Measurements from ENCODE around the gene KPNA1. TPM values are rescaled to one million over a fixed set of nuclear protein-coding genes. Genes with fewer than 3 reads are reported as not detected.

KPNA1 gene
- total and polyA plus RNA-seq, 3 donors from 2014 or later = 48.1 to 88.2 (median 64.0) TPM

GRCh38 chr3:122560680-122561079, 45.9 kb upstream of the KPNA1 start:
- peak in 2 of 3 experiments; percentile 11 to 39 for TF ChIP-seq CTCF (IDR thresholded peaks at IDR 0.05)
- TF ChIP-seq POLR2A (IDR thresholded peaks at IDR 0.05) = no peak
- Histone ChIP-seq H3K4me1 (peaks cover 4% of the 10 kb centered on the region), H3K9me3 (no peaks in the 10 kb centered on the region), H3K27me3 (no peaks in the 10 kb centered on the region), H3K27ac (no peak overlapping the region), H3K4me3 (no peak overlapping the region), H3K36me3 (ENCODE audit: low read depth, missing control alignments) (no peaks in the 10 kb centered on the region)
- WGBS, 2 donors = 84 to 89% methylated on average over 1 of the region's 1 CpG
- DNase-seq = peak; percentile 34
- intact Hi-C loops (cut with DNase I; ENCODE audit: low total_unique reads) = loop anchor here (5.0 kb wide), 1 partner anchor 122 kb away; the partner anchor contains the start of gene PARP14

- 86 to 87% methylated on average over 3 of the region's 3 CpGs for WGBS, 2 donors
- H3K27ac ChIP-seq = no peak overlapping the region
- peaks cover 3% of the 10 kb centered on the region for H3K4me1 ChIP-seq
- TF ChIP-seq CTCF (IDR thresholded peaks at IDR 0.05) (no peak), POLR2A (IDR thresholded peaks at IDR 0.05) (no peak)
- H3K27me3 ChIP-seq = no peaks in the 10 kb centered on the region
- intact Hi-C loops (cut with DNase I; ENCODE audit: low total_unique reads) = loop anchor here (5.0 kb wide), 1 partner anchor 122 kb away; the partner anchor contains the start of gene PARP14
- no peaks in the 10 kb centered on the region for H3K9me3 ChIP-seq
- H3K36me3 ChIP-seq (ENCODE audit: low read depth, missing control alignments) = no peaks in the 10 kb centered on the region
- no peak overlapping the region for H3K4me3 ChIP-seq
- DNase-seq = no peak
Measured at GRCh38 chr3:122559906-122560305, 45.2 kb upstream of the KPNA1 start.

GRCh38 chr3:122558605-122559004, 43.9 kb upstream of the KPNA1 start:
- no peaks in the 10 kb centered on the region for H3K4me1 ChIP-seq
- 83 to 88% methylated on average over 6 of the region's 6 CpGs for WGBS, 2 donors
- no peak overlapping the region for H3K27ac ChIP-seq
- intact Hi-C loops (cut with DNase I; ENCODE audit: low total_unique reads) = no loop called here
- no peak overlapping the region for H3K4me3 ChIP-seq
- no peak for DNase-seq
- H3K9me3 ChIP-seq = no peaks in the 10 kb centered on the region
- TF ChIP-seq CTCF (IDR thresholded peaks at IDR 0.05) = no peak
- TF ChIP-seq POLR2A (IDR thresholded peaks at IDR 0.05) = no peak
- H3K27me3 ChIP-seq = no peaks in the 10 kb centered on the region
- H3K36me3 ChIP-seq (ENCODE audit: low read depth, missing control alignments) = no peaks in the 10 kb centered on the region

- DNase-seq = no peak
- Histone ChIP-seq H3K27me3 (no peaks in the 10 kb centered on the region), H3K27ac (no peak overlapping the region), H3K36me3 (ENCODE audit: low read depth, missing control alignments) (no peaks in the 10 kb centered on the region), H3K4me3 (no peak overlapping the region), H3K9me3 (no peaks in the 10 kb centered on the region), H3K4me1 (no peaks in the 10 kb centered on the region)
- intact Hi-C loops (cut with DNase I; ENCODE audit: low total_unique reads) = no loop called here
- TF ChIP-seq POLR2A (IDR thresholded peaks at IDR 0.05) (no peak), CTCF (IDR thresholded peaks at IDR 0.05) (no peak)
- WGBS, 2 donors = 80% methylated on average over 5 of the region's 5 CpGs
Measured at GRCh38 chr3:122557356-122557755, 42.6 kb upstream of the KPNA1 start.
